ENCODE results near the gene PPCS.

The PPCS gene

DNA sequence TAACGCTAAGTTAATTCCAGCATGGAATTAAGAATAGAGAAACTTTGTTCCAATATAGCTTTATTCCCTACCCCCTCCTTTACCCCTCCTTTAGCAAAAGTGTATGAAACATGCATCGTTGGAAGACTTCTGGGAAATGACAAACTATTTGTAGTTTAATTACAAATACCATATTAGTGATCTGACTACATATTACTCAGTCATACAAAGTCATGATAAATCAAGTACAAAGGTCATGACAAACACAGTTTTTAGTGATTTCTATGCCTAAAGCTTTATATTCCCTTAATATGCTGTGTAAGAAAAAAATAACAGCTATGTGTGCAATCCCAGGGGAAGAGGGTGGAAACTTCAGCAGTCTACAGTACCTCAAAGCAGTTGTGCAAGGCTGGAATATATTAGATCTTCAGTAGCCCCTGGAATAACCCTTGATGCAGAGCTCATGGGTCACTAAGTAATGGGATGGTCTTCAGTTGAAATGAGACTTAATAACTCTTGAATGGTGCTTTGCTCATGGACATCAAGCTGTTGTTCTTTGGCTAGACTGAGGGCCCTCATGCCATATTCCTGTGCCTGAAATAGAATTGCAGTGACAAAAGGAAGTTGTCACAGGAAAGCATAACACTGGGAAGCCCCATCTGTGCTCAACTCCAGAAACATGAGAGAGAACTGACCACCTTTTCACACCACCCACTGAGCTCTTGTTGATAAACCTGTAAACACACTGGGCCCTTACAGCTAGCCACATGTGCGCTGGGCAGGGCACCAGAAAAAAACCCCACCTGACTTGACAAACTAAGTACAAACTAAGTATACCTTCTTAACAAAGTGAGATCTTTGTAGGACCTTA is 25.8 kb upstream of the PPCS start:
- TF ChIP-seq, protein P1, sequence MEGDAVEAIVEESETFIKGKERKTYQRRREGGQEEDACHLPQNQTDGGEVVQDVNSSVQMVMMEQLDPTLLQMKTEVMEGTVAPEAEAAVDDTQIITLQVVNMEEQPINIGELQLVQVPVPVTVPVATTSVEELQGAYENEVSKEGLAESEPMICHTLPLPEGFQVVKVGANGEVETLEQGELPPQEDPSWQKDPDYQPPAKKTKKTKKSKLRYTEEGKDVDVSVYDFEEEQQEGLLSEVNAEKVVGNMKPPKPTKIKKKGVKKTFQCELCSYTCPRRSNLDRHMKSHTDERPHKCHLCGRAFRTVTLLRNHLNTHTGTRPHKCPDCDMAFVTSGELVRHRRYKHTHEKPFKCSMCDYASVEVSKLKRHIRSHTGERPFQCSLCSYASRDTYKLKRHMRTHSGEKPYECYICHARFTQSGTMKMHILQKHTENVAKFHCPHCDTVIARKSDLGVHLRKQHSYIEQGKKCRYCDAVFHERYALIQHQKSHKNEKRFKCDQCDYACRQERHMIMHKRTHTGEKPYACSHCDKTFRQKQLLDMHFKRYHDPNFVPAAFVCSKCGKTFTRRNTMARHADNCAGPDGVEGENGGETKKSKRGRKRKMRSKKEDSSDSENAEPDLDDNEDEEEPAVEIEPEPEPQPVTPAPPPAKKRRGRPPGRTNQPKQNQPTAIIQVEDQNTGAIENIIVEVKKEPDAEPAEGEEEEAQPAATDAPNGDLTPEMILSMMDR (IDR thresholded peaks at IDR 0.05; ENCODE audit: control insufficient read depth, extremely low read depth, insufficient read depth), result no peak
- H3K4me3 ChIP-seq (ENCODE audit: low read depth, low read length), result no peak overlapping the region
- no peak for DNase-seq (ENCODE audit: low read depth)

DNA sequence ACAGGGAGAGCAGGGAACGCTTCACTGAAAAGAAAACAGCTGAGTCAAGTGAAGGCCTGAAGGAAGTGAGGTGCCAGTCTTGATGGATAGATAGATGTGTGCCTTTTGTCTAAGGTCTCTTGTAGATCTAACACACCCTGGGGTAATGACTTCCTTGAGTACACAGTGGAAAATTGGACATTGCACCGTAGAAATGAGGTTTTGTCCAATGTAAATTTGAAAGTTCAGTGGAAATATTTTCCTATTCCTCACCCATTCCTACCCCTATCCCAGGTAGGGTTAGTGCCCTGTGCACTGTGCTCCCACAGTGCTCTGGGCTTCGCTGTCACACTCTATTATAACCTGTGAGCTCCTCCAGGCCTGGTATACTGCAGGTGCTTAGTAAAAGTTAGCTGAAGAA is 24.8 kb upstream of the PPCS start:
- no peak for DNase-seq (ENCODE audit: low read depth)
- TF ChIP-seq, protein P1 (IDR thresholded peaks at IDR 0.05; ENCODE audit: control insufficient read depth, extremely low read depth, insufficient read depth), result no peak

DNA sequence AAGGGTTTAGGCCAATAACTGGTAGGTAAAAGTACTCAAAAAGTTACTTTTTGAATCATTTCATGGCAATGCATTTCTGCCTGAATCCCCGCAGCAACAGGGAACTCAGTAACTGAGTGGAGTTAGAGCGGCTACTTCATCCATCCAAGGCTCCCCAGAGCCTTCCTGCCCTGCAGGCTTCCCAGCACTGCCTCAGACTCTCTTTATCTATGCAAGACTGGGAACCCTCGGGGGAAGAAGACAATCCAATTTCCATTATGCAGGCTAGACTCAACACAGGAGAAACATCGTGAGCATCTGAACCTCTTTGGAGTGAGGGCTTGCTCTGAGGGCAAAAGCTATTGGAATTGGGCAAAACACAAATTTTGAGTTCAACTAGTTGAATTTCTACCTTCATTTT is 23.6 kb upstream of the PPCS start:
- TF ChIP-seq, protein P1 (IDR thresholded peaks at IDR 0.05; ENCODE audit: control insufficient read depth, extremely low read depth, insufficient read depth), result no peak
- no peak for DNase-seq (ENCODE audit: low read depth)
- no peak overlapping the region for H3K4me3 ChIP-seq (ENCODE audit: low read depth, low read length)

More for the DNA sequence above, 24.8 kb upstream of the PPCS start:
- H3K4me3 ChIP-seq (ENCODE audit: low read depth, low read length), result no peak overlapping the region

DNA sequence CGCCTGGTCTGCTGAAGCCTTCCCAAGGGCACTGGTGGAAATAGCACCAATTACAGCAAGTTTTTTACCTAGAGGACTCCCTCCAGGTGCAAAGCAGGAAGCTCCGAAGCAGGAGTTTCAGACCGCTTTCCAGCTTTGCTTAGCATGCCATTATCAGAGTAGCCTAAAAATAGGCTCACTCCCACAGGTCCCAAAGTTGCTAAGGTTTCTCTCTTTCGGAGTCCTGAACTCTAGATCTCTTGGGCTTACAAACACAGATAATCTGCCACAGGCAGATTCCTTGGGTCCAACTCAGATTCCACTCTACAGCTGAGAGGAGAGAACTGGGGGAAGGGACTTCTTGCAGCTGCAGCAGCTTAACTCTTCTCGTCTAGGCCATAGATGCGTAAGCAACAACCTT is 23.0 kb upstream of the PPCS start:
- H3K4me3 ChIP-seq (ENCODE audit: low read depth, low read length), result no peak overlapping the region
- DNase-seq (ENCODE audit: low read depth), result no peak
- TF ChIP-seq, protein P1 (IDR thresholded peaks at IDR 0.05; ENCODE audit: control insufficient read depth, extremely low read depth, insufficient read depth), result no peak

DNA sequence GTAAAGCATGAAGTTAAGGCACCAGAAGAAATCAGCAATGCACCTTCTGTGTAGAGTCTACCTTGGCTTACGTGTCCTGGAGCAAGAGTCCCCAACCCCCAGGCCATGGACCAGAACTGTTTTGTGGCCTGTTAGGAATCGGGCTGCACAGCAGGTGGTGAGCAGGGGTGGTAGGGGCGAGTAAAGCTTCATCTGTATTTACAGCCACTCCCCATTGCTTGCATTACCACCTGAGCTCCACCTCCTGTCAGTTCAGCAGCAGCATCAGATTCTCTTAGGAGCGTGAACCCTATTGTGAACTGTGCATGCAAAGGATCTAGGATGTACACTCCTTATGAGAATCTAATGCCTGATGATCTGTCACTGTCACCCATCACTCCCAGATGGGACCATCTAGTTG is 22.0 kb upstream of the PPCS start:
- no peak for DNase-seq (ENCODE audit: low read depth)
- H3K4me3 ChIP-seq (ENCODE audit: low read depth, low read length), result no peak overlapping the region
- TF ChIP-seq, protein P1 (IDR thresholded peaks at IDR 0.05; ENCODE audit: control insufficient read depth, extremely low read depth, insufficient read depth), result no peak

DNA sequence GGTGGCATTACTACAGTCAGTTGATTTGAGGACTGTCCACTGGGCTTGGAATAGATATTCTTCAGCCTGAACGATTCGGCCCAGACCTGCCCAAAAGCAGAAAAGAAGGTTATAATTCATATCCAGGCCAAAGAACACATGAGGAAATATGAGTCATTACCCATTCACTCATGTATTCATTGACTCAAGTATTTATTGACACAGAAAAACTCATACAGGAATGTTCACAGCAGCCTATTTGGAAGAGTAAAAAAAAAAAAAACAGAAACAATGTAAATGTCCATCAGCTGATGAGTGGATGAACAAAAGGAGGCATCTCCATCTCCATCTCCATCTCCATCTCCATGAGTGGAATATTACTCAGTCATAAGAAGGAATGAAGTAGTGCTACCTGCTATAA is 16.4 kb upstream of the PPCS start:
- no peak overlapping the region for H3K4me3 ChIP-seq (ENCODE audit: low read depth, low read length)
- TF ChIP-seq, protein P1 (IDR thresholded peaks at IDR 0.05; ENCODE audit: control insufficient read depth, extremely low read depth, insufficient read depth), result no peak
- no peak for DNase-seq (ENCODE audit: low read depth)

DNA sequence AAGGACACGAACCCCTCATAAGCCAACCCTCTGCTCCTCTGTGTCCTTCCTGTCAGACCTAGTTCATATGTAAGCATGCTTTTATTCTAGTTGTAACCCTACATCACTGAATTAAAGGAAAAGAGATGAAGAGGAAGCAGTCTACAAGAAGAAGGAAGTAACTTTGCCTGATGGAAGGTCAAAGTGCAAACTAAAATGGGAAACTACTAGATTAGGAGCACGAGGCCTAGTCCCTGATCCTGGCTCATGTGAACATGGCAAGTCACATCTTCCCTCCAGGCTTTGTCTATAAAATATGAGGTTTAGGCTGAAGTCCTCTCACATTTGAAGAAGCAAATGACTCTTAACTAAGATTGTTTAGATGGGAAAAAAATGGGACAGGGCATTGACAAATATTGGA is 13.7 kb upstream of the PPCS start:
- H3K4me3 ChIP-seq (ENCODE audit: low read depth, low read length), result no peak overlapping the region
- TF ChIP-seq, protein P1 (IDR thresholded peaks at IDR 0.05; ENCODE audit: control insufficient read depth, extremely low read depth, insufficient read depth), result no peak
- no peak for DNase-seq (ENCODE audit: low read depth)
